Muscle layer of colon (tissue), 2 donors: ENCODE measurements around the gene C1QTNF3.

ENCODE experiments used
- H3K27ac ChIP-seq: one replicate; pipeline ENCODE4 v1.7.0; 2013; ENCODE audit warnings: low read depth, mild to moderate bottlenecking, low read length, moderate library complexity
- H3K27me3 ChIP-seq, 2 donors: one replicate each; pipeline ENCODE4 v1.7.0; 2013; ENCODE audit warnings: low read length in 2 of 2, mild to moderate bottlenecking in 2 of 2; ENCODE audit not compliant: insufficient read depth in 2 of 2, control insufficient read depth in 1 of 2
- H3K36me3 ChIP-seq: one replicate; pipeline ENCODE4 v1.7.0; 2013; ENCODE audit warnings: mild to moderate bottlenecking, low read length; ENCODE audit not compliant: insufficient read depth
- H3K4me1 ChIP-seq: one replicate; pipeline ENCODE4 v1.7.0; 2013; ENCODE audit warnings: mild to moderate bottlenecking, low read length; ENCODE audit not compliant: insufficient read depth
- H3K4me3 ChIP-seq, 2 donors: one replicate each; pipeline ENCODE4 v1.7.0; 2013; ENCODE audit warnings: low read length in 2 of 2, low read depth in 1 of 2, mild to moderate bottlenecking in 1 of 2, moderate library complexity in 1 of 2
- H3K9ac ChIP-seq: one replicate; pipeline ENCODE4 v1.7.0; 2013; ENCODE audit warnings: low read length
- H3K9me3 ChIP-seq: one replicate; pipeline ENCODE4 v1.7.0; 2013; ENCODE audit warnings: mild to moderate bottlenecking, low read length
- donor health status: abdominal sarcoma.
- donor health status: Adenocarcinoma of cecum.

C1QTNF3 gene

DNA sequence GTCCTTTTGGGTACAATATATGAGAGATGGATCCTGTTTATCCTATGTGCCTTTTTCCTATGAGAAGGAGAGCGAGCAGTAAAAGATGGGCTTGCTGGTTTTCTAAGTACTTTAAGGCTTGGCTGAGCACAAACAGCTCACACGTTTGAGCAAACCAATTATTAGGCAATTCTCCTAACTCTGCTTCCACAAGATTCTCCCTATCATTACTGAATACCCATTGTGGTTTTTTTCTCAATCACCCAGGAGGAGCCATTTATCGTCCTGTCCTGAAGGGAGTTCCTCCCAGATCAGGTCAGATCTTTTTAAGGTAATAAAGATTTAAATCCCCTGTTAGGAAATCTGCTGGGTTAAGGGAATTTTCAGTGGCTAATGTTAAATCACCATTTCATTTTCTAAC, 19.4 kb upstream of the C1QTNF3 start:
- Histone ChIP-seq H3K4me3 (no peak overlapping the region), H3K9ac (no peak overlapping the region), H3K4me1 (no peaks in the 10 kb centered on the region), H3K9me3 (no peaks in the 10 kb centered on the region), H3K36me3 (no peaks in the 10 kb centered on the region), H3K27ac (no peak overlapping the region), H3K27me3 (no peaks in the 10 kb centered on the region)

DNA sequence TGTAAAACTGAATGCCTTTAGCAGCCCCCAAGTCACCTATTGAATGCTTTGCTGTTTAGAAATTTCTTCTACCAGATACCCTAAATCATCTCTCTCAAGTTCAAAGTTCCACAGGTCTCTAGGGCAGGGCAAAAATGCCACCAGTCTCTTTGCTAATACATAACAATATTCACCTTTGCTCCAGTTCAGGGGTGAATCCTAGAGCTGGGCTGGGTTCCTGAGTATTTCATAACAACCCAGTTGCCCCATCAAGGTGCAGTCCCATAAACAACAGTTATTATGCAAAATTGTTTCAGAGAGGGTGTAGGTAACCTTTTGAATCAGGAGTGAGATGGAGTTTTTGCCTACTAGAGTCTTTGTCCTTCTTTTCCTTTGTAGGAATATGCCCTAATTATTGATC, 19.0 kb upstream of the C1QTNF3 start:
- Histone ChIP-seq H3K9ac (no peak overlapping the region), H3K4me1 (no peaks in the 10 kb centered on the region), H3K27me3 (no peaks in the 10 kb centered on the region), H3K36me3 (no peaks in the 10 kb centered on the region), H3K27ac (no peak overlapping the region), H3K4me3 (no peak overlapping the region), H3K9me3 (no peaks in the 10 kb centered on the region)

DNA sequence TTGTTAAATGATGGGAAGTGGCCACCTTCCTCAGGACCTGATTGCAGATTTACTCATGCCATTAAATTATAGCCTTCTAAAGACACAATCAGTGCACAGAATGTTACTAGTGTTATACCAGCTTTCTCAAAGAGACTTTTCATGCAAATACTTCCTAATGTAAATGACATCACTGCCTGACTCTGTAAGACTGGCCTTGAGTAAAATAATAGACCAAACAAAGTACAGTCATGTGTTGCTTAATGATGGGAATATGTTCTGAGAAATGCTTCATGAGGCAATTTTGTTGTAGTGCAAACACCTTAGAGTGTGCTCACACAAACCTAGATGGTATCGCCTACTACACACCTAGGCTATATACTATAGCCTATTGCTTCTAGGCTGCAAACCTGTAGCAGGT, 17.0 kb upstream of the C1QTNF3 start:
- Histone ChIP-seq H3K4me3 (no peak overlapping the region), H3K27ac (no peak overlapping the region), H3K9me3 (no peaks in the 10 kb centered on the region), H3K4me1 (no peaks in the 10 kb centered on the region), H3K9ac (no peak overlapping the region), H3K36me3 (no peaks in the 10 kb centered on the region), H3K27me3 (no peaks in the 10 kb centered on the region)

DNA sequence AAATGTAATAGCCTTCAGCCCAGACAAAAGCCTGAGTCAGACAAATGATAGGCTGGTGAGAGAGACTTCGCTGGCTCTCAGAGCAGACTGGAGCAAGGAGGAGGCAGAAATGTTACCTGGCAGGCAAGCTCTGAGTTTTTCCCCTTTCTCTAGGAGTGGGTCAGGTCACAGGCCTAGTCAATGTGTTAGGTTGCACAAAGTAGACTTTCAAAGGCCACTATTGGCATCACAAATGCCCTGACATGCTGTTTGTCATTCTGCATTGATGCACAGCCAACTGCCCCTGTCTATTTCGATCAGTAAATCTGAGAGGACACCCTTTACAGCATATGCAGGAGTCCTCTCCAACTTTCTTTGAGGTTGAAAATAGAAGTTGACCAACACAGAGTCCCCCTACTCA, 15.5 kb upstream of the C1QTNF3 start:
- Histone ChIP-seq H3K4me3 (no peak overlapping the region), H3K9me3 (no peaks in the 10 kb centered on the region), H3K27me3 (no peaks in the 10 kb centered on the region), H3K27ac (no peak overlapping the region), H3K36me3 (no peaks in the 10 kb centered on the region), H3K9ac (no peak overlapping the region), H3K4me1 (no peaks in the 10 kb centered on the region)

DNA sequence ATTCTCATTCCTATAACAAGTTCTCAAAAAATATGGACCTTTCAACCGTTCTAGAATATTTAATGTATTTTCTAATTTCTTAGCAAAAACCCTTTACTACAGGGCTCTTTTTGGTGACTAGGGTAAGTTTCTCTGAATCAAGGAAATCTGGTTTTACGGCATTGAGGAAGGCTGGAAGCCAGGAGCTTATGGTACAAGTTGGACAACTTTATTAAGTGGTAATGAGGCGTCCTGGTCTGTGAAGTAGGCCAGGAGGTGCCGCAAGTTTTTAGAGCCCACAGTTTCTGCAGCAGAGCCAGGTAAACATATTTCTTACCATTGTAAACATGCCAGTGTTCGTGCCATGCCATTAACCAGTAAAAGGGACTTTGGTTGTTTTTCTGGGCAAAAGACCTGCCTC, 14.6 kb upstream of the C1QTNF3 start:
- Histone ChIP-seq H3K27me3 (no peaks in the 10 kb centered on the region), H3K9ac (no peak overlapping the region), H3K4me1 (no peaks in the 10 kb centered on the region), H3K27ac (no peak overlapping the region), H3K9me3 (no peaks in the 10 kb centered on the region), H3K4me3 (no peak overlapping the region), H3K36me3 (no peaks in the 10 kb centered on the region)

DNA sequence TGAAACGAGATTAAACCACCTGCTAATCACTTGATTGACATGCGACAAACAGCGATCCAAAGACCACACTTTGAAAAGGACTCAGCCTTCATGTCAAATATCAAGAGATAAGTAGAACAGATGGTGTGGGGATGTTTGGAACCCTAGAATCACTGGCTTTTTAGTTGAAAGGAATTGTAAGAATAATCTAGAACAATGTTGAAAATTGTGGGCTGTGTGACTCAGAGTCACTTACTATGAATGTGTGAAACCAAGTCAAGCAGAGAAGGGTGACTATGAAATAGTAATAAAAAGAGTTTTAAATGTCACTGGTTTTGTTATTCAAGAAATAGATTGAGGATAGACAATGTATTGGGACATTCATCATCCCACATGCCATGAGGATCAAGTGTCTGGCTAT, 14.1 kb upstream of the C1QTNF3 start:
- H3K9me3 ChIP-seq: no peaks in the 10 kb centered on the region
- H3K4me1 ChIP-seq: no peaks in the 10 kb centered on the region
- no peaks in the 10 kb centered on the region for H3K36me3 ChIP-seq
- no peak overlapping the region for H3K4me3 ChIP-seq
- H3K27ac ChIP-seq: no peak overlapping the region
- H3K27me3 ChIP-seq: no peaks in the 10 kb centered on the region
- H3K9ac ChIP-seq: no peak overlapping the region

DNA sequence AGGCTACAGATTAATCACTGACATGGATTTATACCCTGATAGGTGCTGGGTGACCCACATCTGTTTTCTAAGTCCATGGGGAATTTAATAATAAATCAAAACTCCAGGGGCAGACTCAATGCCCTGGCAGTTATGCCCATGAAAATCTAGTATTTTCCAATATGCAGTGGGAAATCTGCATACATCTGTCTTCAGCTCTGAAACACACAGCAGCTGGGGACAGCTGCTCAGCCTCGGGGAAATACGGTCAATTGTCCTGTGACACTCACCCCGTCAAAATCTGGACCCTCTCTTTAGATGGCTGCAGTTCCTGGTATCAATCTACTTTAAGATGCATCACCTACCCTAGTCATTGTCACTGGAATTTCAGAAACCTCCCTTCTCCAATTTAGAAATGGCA, 12.7 kb upstream of the C1QTNF3 start:
- no peaks in the 10 kb centered on the region for H3K36me3 ChIP-seq
- H3K9me3 ChIP-seq: no peaks in the 10 kb centered on the region
- H3K27me3 ChIP-seq: no peaks in the 10 kb centered on the region
- H3K4me3 ChIP-seq: no peak overlapping the region
- H3K27ac ChIP-seq: no peak overlapping the region
- no peaks in the 10 kb centered on the region for H3K4me1 ChIP-seq
- H3K9ac ChIP-seq: no peak overlapping the region

DNA sequence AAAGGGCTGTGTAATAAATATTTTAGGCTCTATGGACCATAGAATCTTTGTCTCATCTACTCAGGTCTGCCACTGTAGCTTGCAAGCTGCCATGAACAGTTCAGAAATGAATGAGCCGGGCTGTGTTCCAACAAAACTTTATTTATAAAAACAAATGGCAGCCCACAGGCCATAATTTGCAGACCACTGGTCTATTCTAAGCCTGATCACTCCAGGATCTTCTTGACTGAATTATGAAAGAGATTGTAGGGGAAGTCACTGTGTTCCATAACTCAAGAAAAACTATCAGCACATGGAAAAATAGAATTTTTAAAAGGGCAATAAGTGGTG, 11.4 kb upstream of the C1QTNF3 start:
- Histone ChIP-seq H3K36me3 (no peaks in the 10 kb centered on the region), H3K4me1 (no peaks in the 10 kb centered on the region), H3K27me3 (no peaks in the 10 kb centered on the region), H3K27ac (no peak overlapping the region), H3K9ac (no peak overlapping the region), H3K9me3 (no peaks in the 10 kb centered on the region), H3K4me3 (no peak overlapping the region)

DNA sequence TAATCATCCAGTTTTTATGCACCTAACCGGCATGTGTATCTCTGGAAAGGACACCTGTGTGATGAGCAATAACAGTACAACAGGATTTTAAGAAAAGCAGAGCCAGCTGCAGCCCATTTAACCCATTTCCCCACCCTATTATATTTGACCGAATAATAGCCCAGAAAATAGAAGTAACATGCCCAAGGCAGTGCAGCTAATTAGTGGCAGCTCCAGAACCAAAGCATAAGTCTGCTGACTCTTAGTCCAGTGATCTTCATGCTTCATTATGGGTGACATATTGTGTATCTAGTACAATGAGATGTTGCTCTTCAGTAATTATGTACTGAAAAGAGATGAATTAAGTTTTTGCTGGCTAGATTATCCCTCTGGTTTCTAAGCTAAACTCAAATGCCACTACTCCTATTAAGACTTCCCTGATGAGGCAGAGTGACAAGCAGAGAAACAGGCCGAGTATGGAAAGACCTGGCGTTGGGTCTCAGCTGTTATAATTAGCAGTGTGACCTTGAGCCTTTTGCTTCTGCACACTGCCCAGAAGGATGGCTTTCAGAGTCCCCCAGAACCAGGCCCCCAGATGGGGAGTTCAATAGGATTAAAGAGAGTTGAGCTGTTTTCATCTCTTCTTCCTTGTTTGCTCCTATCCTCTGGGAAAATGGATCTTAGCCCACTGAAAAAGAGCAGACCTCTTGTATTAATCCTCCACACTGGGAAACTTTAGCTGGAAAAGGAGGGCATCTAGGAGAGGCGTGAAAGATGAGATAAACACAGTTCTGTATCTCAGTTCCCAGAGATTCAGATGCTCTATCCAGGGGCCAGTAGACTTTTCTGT, 10.8 kb upstream of the C1QTNF3 start:
- Histone ChIP-seq H3K9ac (no peak overlapping the region), H3K9me3 (no peaks in the 10 kb centered on the region), H3K27ac (no peak overlapping the region), H3K4me1 (no peaks in the 10 kb centered on the region), H3K4me3 (no peak overlapping the region), H3K27me3 (no peaks in the 10 kb centered on the region), H3K36me3 (no peaks in the 10 kb centered on the region)

DNA sequence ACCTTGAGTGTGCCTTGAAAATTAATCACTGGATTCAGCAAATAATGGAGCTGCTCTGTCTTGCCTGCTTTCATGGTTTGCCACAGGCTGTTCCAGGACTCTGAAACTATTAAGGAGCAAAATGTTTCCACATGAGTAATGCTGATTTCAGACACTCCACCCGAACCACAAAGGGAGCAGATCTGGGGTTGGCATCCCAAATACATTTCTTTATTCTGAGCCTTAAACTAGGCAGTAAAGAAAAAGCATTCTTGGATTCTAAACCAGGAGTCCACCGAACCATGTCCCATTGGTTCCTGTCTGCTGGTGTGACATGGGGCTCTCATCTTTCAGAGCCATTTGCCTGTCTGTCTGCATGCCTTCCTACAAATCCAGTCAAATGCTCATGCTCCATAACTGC, 10.1 kb upstream of the C1QTNF3 start:
- H3K27ac ChIP-seq: no peak overlapping the region
- no peak overlapping the region for H3K9ac ChIP-seq

DNA sequence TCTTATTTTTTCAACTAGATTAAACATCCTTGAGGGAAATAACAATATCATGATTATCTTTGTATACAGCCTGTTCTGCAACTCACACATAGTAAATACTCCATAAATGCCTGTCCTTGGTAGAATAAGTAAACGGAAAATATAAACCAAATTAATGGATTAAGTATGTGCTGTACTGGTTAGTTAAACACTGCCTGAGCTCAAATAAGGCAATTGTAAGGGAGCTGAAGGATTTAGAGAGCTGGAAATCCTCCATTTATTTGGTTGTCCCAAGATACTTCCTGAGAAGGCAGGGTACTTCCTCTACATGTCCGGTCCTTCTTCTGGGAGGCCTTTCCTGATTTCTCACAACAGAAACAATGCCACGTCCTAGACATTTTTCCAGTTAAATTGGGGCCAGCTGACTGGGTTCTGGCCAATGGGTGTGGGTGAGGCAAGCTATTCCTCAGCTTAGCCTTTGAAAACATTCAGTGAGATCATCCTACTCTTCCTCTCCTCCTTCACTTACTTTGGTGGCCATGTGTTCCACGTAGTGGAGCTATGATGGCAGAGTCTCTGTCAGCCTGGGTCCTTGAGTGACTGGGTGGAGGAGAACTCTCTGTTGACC, 8.5 kb upstream of the C1QTNF3 start:
- Histone ChIP-seq H3K27ac (no peak overlapping the region), H3K9me3 (no peaks in the 10 kb centered on the region), H3K27me3 (no peaks in the 10 kb centered on the region), H3K36me3 (no peaks in the 10 kb centered on the region), H3K4me1 (no peaks in the 10 kb centered on the region), H3K4me3 (no peak overlapping the region), H3K9ac (no peak overlapping the region)

More for the DNA sequence above, 10.1 kb upstream of the C1QTNF3 start:
- H3K4me1 ChIP-seq: no peaks in the 10 kb centered on the region
- no peaks in the 10 kb centered on the region for H3K27me3 ChIP-seq
- H3K4me3 ChIP-seq: no peak overlapping the region
- no peaks in the 10 kb centered on the region for H3K36me3 ChIP-seq
- H3K9me3 ChIP-seq: no peaks in the 10 kb centered on the region
